H1 (cell line): Measurements from ENCODE around the gene SLC36A4. TPM values are rescaled to one million over a fixed set of nuclear protein-coding genes. Genes with fewer than 3 reads are reported as not detected.

Source experiments
- CTCF ChIA-PET: fragments of 300-600 bp; sonication (Branson Sonifier 250); formaldehyde crosslinking; loops from one replicate; lab custom pipeline; 2021; ENCODE audit not compliant: partially characterized antibody; lab: Charles Lee
- POLR2A ChIA-PET: fragments of 300-600 bp; sonication (Branson Sonifier 250); formaldehyde crosslinking; loops from one replicate; lab custom pipeline; 2021; ENCODE audit warnings: inconsistent platforms; ENCODE audit not compliant: partially characterized antibody; lab: Charles Lee
- DNase-seq, 2 experiments: peaks; one replicate each; pipeline versions ENCODE4 v3.0.0 to v3.0.0-alpha.2; 2010 to 2022; ENCODE audit warnings: low spot score in 2 of 2, low read depth in 1 of 2, mixed read lengths in 1 of 2
- FAIRE-seq: peaks from 2 replicates; lab custom pipeline; 2011; peaks lifted over from hg19 to GRCh38; lab: Jason Lieb, UNC
- H2AFZ ChIP-seq: 2 replicates; pipeline ENCODE4 v1.8.1; 2012; ENCODE audit warnings: low read length, inconsistent platforms
- H2AK5ac ChIP-seq: 2 replicates; pipeline ENCODE4 v1.6.1; 2013; ENCODE audit warnings: low read depth, low read length
- H2BK120ac ChIP-seq: replicated peaks from 2 replicates; pipeline ENCODE3; 2013; ENCODE audit warnings: low read depth, low read length, inconsistent platforms
- H2BK12ac ChIP-seq: 2 replicates; pipeline ENCODE4 v1.6.1; 2013; ENCODE audit warnings: low read depth, low read length
- H2BK15ac ChIP-seq: 2 replicates; pipeline ENCODE4 v1.6.1; 2013; ENCODE audit warnings: low read length
- H2BK20ac ChIP-seq: 2 replicates; pipeline ENCODE4 v1.6.1; 2013; ENCODE audit warnings: low read length
- H2BK5ac ChIP-seq: 2 replicates; pipeline ENCODE4 v1.6.1; 2013; ENCODE audit warnings: low read depth, low read length
- H3K14ac ChIP-seq: 2 replicates; pipeline ENCODE4 v1.6.1; 2013; ENCODE audit warnings: inconsistent platforms; ENCODE audit not compliant: insufficient read length
- H3K18ac ChIP-seq: 2 replicates; pipeline ENCODE4 v1.6.1; 2013; ENCODE audit warnings: low read length; ENCODE audit errors: extremely low read depth
- H3K23ac ChIP-seq: 2 replicates; pipeline ENCODE4 v1.6.1; 2013; ENCODE audit warnings: inconsistent platforms; ENCODE audit not compliant: insufficient read length
- H3K23me2 ChIP-seq: 2 replicates; pipeline ENCODE4 v1.6.1; 2013; ENCODE audit warnings: low read depth, low read length
- H3K27ac ChIP-seq: 2 replicates; pipeline ENCODE4 v1.6.1; 2011; ENCODE audit warnings: low read depth, low read length, inconsistent platforms
- H3K27me3 ChIP-seq, 4 experiments: replicated peaks in 1 of 4; 1 replicate in 1 of 4; 2 replicates in 3 of 4; pipeline versions ENCODE4 v1.6.1 to v1.8.1; 2011 to 2013; ENCODE audit warnings: low read length in 3 of 4, mild to moderate bottlenecking in 3 of 4, inconsistent platforms in 2 of 4, mixed read lengths in 2 of 4, moderate library complexity in 1 of 4; ENCODE audit not compliant: control insufficient read depth in 3 of 4, insufficient read depth in 3 of 4; ENCODE audit errors: extremely low read depth in 1 of 4
- H3K36me3 ChIP-seq, 4 experiments: 2 replicates each; pipeline versions ENCODE4 v1.6.1 to v1.8.1; 2011 to 2013; ENCODE audit warnings: mild to moderate bottlenecking in 4 of 4, low read length in 3 of 4, moderate library complexity in 2 of 4, control low read depth in 1 of 4, inconsistent platforms in 1 of 4; ENCODE audit not compliant: insufficient read depth in 4 of 4, control insufficient read depth in 2 of 4
- H3K4ac ChIP-seq: replicated peaks from 2 replicates; pipeline ENCODE3; 2013; ENCODE audit warnings: low read length, low read depth, mixed read lengths, inconsistent platforms; ENCODE audit not compliant: insufficient read length
- H3K4me1 ChIP-seq, 4 experiments: replicated peaks in 1 of 4; 1 replicate in 1 of 4; 2 replicates in 3 of 4; pipeline versions ENCODE4 v1.6.1 to v1.8.1; 2011 to 2013; ENCODE audit warnings: low read length in 3 of 4, inconsistent platforms in 2 of 4, mixed read lengths in 1 of 4; ENCODE audit not compliant: insufficient read depth in 4 of 4, control insufficient read depth in 3 of 4
- H3K4me2 ChIP-seq, 2 experiments: 2 replicates each; pipeline versions ENCODE4 v1.6.1 to v1.8.1; 2011 to 2013; ENCODE audit warnings: low read depth in 2 of 2, low read length in 2 of 2, control low read depth in 1 of 2, inconsistent platforms in 1 of 2, mild to moderate bottlenecking in 1 of 2; ENCODE audit not compliant: insufficient read depth in 1 of 2
- H3K4me3 ChIP-seq, 4 experiments: fragments of 200-600, 300-600 bp in 1 of 4; sonication (generic), shearing (Covaris generic), sonication (Bioruptor Twin) in 1 of 4; 2 replicates each; pipeline versions ENCODE4 v1.5.1 to v1.8.1; 2011 to 2016; ENCODE audit warnings: low read length in 4 of 4, low read depth in 3 of 4, control low read depth in 2 of 4, inconsistent platforms in 2 of 4, mild to moderate bottlenecking in 2 of 4, mixed read lengths in 1 of 4, moderate library complexity in 1 of 4; ENCODE audit not compliant: insufficient read depth in 2 of 4; ENCODE audit errors: extremely low read depth in 1 of 4
- H3K56ac ChIP-seq: replicated peaks from 2 replicates; pipeline ENCODE3; 2013; ENCODE audit warnings: low read depth, mild to moderate bottlenecking, mixed read lengths, low read length, inconsistent platforms; ENCODE audit not compliant: insufficient read length
- H3K79me1 ChIP-seq: 2 replicates; pipeline ENCODE4 v1.6.1; 2013; ENCODE audit warnings: low read depth, low read length, control low read depth
- H3K79me2 ChIP-seq, 2 experiments: 2 replicates each; pipeline versions ENCODE4 v1.6.1 to v1.8.1; 2012 to 2013; ENCODE audit warnings: low read length in 2 of 2, mild to moderate bottlenecking in 2 of 2, inconsistent platforms in 1 of 2; ENCODE audit not compliant: insufficient read depth in 2 of 2, control insufficient read depth in 1 of 2
- H3K9ac ChIP-seq, 4 experiments: replicated peaks in 1 of 4; 1 replicate in 1 of 4; 2 replicates in 3 of 4; pipeline versions ENCODE4 v1.6.1 to v1.8.1; 2011 to 2013; ENCODE audit warnings: low read depth in 3 of 4, low read length in 3 of 4, control low read depth in 2 of 4, mild to moderate bottlenecking in 2 of 4, moderate library complexity in 2 of 4, inconsistent platforms in 1 of 4; ENCODE audit errors: extremely low read depth in 1 of 4
- H3K9me3 ChIP-seq, 2 experiments: 2 replicates each; pipeline versions ENCODE4 v1.6.1 to v1.8.1; 2012 to 2013; ENCODE audit warnings: mild to moderate bottlenecking in 2 of 2, moderate library complexity in 2 of 2, control low read depth in 1 of 2, inconsistent platforms in 1 of 2, low read depth in 1 of 2, low read length in 1 of 2, mixed read lengths in 1 of 2; ENCODE audit not compliant: insufficient read depth in 2 of 2
- H4K20me1 ChIP-seq, 2 experiments: replicated peaks in 1 of 2; 2 replicates each; pipeline versions ENCODE3 to v1.8.1; 2011 to 2013; ENCODE audit warnings: inconsistent platforms in 2 of 2, low read length in 2 of 2, mild to moderate bottlenecking in 1 of 2; ENCODE audit not compliant: insufficient read depth in 2 of 2, control insufficient read depth in 1 of 2
- H4K5ac ChIP-seq: 2 replicates; pipeline ENCODE4 v1.6.1; 2013; ENCODE audit warnings: low read length, low read depth, mixed read lengths, inconsistent platforms; ENCODE audit not compliant: insufficient read length
- H4K8ac ChIP-seq: 2 replicates; pipeline ENCODE4 v1.8.0; 2013; ENCODE audit warnings: mild to moderate bottlenecking, moderate library complexity, low read length, inconsistent platforms; ENCODE audit not compliant: insufficient read depth; ENCODE audit errors: extremely low read depth
- H4K91ac ChIP-seq: replicated peaks from 2 replicates; pipeline ENCODE3; 2013; ENCODE audit warnings: low read length, mixed read lengths, inconsistent platforms; ENCODE audit not compliant: insufficient read length
- BCL11A ChIP-seq, 2 experiments: IDR thresholded peaks; one replicate each; pipeline ENCODE4 v1.6.1; 2011; ENCODE audit warnings: low read depth in 2 of 2, low read length in 2 of 2, mild to moderate bottlenecking in 2 of 2
- EGR1 ChIP-seq: IDR thresholded peaks from 2 replicates; pipeline ENCODE4 v1.6.1; 2011; ENCODE audit warnings: low read depth, low read length, borderline replicate concordance
- EZH2 ChIP-seq: fragments of 200-600 bp; sonication (generic); IDR thresholded peaks from 2 replicates; pipeline ENCODE4 v1.7.1; 2012; ENCODE audit warnings: low read depth, mild to moderate bottlenecking, moderate library complexity, low read length, inconsistent platforms; ENCODE audit not compliant: severe bottlenecking
- GABPA ChIP-seq: IDR thresholded peaks from 2 replicates; pipeline ENCODE4 v1.6.1; 2011; ENCODE audit warnings: mild to moderate bottlenecking, low read length, moderate library complexity, borderline replicate concordance; ENCODE audit not compliant: insufficient read depth
- KDM1A ChIP-seq: fragments of 200-600, 300-600 bp; sonication (generic); IDR thresholded peaks from 2 replicates; pipeline ENCODE4 v1.7.1; 2016; ENCODE audit warnings: mild to moderate bottlenecking, low read length, borderline replicate concordance
- SP1 ChIP-seq: IDR thresholded peaks from 2 replicates; pipeline ENCODE4 v1.6.1; 2011; ENCODE audit warnings: low read depth, low read length
- SRF ChIP-seq: IDR thresholded peaks from 2 replicates; pipeline ENCODE4 v1.6.1; 2011; ENCODE audit warnings: mild to moderate bottlenecking, low read depth, low read length, moderate library complexity
- YY1 ChIP-seq: IDR thresholded peaks from 2 replicates; pipeline ENCODE4 v1.6.1; 2011; ENCODE audit warnings: low read depth, mild to moderate bottlenecking, low read length
- ZNF274 ChIP-seq: IDR thresholded peaks from 2 replicates; pipeline ENCODE4 v1.7.0; 2012; ENCODE audit warnings: low read length, borderline replicate concordance; ENCODE audit errors: extremely low read depth
- WGBS, 2 experiments: shearing (Covaris generic) in 1 of 2; methylation state at CpG; one replicate each; pipeline versions ENCODE4 v1.1.6 to v1.1.7; 2013 to 2015; ENCODE audit warnings: low lambda C conversion rate in 2 of 2, mixed read lengths in 2 of 2, inconsistent platforms in 1 of 2, low coverage in 1 of 2, missing lambda C conversion rate in 1 of 2; ENCODE audit not compliant: insufficient replicate concordance in 2 of 2, insufficient coverage in 1 of 2, insufficient read length in 1 of 2; ENCODE audit errors: extremely low coverage in 1 of 2, missing lambda C conversion rate in 1 of 2; 5-methylcytosine and 5-hydroxymethylcytosine counted together
- polyA plus RNA-seq, 7 experiments: library from polyadenylated mRNA; depleted of rRNA in 3 of 7; stranded (reverse) in 5 of 7; unstranded in 2 of 7; fragments of >200 nt in 5 of 7; fragments of 200-250 nt in 2 of 7; gene quantifications; 1 replicate in 5 of 7; 2 replicates in 1 of 7; 4 replicates in 1 of 7; pipeline versions ENCODE4 v1.2.1 to v1.2.3, GENCODE V29; 2011 to 2013; ENCODE audit warnings: missing spikeins in 2 of 7, mixed read lengths in 2 of 7
- total RNA-seq: library from RNA; stranded (reverse); fragmentation: NEBNext Ultra II Directional; extraction: Animal tissue kit (Norgen Biotek cat#: 25700); gene quantifications from 2 replicates; pipeline ENCODE4 v1.2.1, GENCODE V29; 2021
- TF ChIP-seq, protein P1 (sequence below): IDR thresholded peaks from 2 replicates; pipeline ENCODE4 v1.6.1; 2012; ENCODE audit warnings: inconsistent platforms

Gene SLC36A4
- total and polyA plus RNA-seq, 2 of the 8 experiments (the other 6 are each of a cell fraction or from before 2014, with no cell fraction given) = 10.2 to 22.7 TPM

DNA sequence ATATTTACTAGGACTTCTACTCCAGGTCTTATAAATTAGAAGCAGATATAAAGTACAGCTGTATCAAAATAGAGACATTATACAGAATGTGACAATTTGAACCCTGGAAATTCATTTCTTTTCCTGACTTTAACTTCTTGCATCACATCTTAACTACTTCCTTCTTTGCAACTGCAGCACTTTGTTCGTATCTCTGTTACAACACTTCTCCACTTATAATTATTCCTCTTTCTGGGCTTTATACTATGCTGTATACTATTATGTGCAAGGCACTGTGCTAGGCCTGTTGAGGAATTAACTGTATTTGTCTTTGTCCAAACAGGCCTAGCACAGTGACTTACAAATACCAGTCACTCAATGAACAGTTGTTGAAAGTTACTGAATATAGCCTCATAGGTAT, 1.8 kb upstream of the SLC36A4 start:
- Histone ChIP-seq H3K9me3 (no peaks in the 10 kb centered on the region), H2BK120ac (no peak overlapping the region), H2BK15ac (no peak overlapping the region), H3K4me2 (no peak overlapping the region), H4K91ac (no peak overlapping the region), H3K18ac (no peak overlapping the region), H2BK20ac (no peak overlapping the region), H3K14ac (no peak overlapping the region), H2AK5ac (no peak overlapping the region), H3K4me1 (peaks cover 0 to 3% (median 1%) of the 10 kb centered on the region in 4 experiments; a peak in 2 of 7 replicates), H3K23me2 (peaks cover 3% of the 10 kb centered on the region; the same call in 1 of the 2 replicates), H4K5ac (no peak overlapping the region), H3K4me3 (no peak overlapping the region), H3K79me1 (no peaks in the 10 kb centered on the region; the same call in 1 of the 2 replicates), H2BK12ac (no peak overlapping the region), H3K4ac (no peak overlapping the region), H2AFZ (no peak overlapping the region), H4K8ac (no peak overlapping the region), H2BK5ac (no peak overlapping the region), H3K36me3 (no peaks in the 10 kb centered on the region), H3K56ac (no peak overlapping the region), H3K79me2 (peaks cover 7 to 24% of the 10 kb centered on the region in 2 experiments), H3K27ac (no peak overlapping the region), H3K23ac (no peak overlapping the region), H3K27me3 (no peaks in the 10 kb centered on the region), H3K9ac (no peak overlapping the region), H4K20me1 (no peaks in the 10 kb centered on the region)
- 95% methylated on average over 1 of the region's 1 CpG; no CpG with 5 or more reads in 1 of the 2 experiments for WGBS, 2 experiments
- DNase-seq (no peak), FAIRE-seq (no peak)
- TF ChIP-seq BCL11A (IDR thresholded peaks at IDR 0.05; ENCODE audit: low read depth in 2 of 2, low read length in 2 of 2) (no peak), SP1 (no peak), YY1 (no peak), SRF (no peak), ZNF274 (no peak), KDM1A (no peak), EGR1 (no peak), GABPA (no peak), EZH2 (no peak)
- TF ChIP-seq, protein P1, sequence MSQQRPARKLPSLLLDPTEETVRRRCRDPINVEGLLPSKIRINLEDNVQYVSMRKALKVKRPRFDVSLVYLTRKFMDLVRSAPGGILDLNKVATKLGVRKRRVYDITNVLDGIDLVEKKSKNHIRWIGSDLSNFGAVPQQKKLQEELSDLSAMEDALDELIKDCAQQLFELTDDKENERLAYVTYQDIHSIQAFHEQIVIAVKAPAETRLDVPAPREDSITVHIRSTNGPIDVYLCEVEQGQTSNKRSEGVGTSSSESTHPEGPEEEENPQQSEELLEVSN = no peak
- CTCF ChIA-PET = interaction anchor here (0.9 kb wide), 1 partner anchor 35 kb away, joined by 3 read pairs; no protein-coding TSS in a partner anchor
- POLR2A ChIA-PET = interaction anchor here (4.0 kb wide), 1 partner anchor 13 kb away, joined by 21 read pairs; no protein-coding TSS in a partner anchor
